ENCODE data around the gene THBD.

Gene THBD

DNA sequence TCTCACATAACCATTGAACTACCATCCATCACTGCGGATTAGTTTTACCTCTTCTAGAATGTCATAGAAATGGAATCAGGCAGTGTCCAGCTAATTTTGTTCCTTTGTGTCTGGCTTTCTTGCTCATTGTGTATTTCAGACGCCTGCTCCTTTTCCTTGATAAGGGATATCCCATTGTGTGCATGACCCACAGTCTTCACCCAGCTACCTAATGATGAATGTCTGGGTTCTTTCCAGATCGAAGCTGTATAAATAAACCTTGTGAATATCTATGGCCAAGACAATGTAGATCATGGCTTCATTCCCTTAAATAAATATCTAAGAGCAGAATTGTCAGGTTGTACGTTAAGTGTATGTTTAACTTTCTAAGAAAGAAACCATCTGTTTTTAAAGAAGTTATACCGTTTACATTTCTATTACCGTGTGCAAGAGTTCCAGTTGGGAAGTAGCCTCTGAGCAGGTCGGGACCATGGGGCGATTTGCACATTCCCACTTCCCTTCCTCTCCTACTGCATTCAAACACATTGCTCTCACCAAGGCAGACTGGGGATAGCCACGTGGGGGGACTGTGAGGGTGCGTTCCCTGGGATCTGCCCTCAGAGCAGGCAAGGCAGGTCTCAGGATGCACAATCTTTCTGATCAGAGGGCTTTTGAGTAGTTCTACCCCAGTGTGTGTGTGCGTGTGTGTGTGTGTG, 23.6 kb upstream of the THBD start:
- DNase-seq (ENCODE audit: low spot score): no peak
- TF ChIP-seq, protein P1, sequence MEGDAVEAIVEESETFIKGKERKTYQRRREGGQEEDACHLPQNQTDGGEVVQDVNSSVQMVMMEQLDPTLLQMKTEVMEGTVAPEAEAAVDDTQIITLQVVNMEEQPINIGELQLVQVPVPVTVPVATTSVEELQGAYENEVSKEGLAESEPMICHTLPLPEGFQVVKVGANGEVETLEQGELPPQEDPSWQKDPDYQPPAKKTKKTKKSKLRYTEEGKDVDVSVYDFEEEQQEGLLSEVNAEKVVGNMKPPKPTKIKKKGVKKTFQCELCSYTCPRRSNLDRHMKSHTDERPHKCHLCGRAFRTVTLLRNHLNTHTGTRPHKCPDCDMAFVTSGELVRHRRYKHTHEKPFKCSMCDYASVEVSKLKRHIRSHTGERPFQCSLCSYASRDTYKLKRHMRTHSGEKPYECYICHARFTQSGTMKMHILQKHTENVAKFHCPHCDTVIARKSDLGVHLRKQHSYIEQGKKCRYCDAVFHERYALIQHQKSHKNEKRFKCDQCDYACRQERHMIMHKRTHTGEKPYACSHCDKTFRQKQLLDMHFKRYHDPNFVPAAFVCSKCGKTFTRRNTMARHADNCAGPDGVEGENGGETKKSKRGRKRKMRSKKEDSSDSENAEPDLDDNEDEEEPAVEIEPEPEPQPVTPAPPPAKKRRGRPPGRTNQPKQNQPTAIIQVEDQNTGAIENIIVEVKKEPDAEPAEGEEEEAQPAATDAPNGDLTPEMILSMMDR (IDR thresholded peaks at IDR 0.05; ENCODE audit: extremely low read depth, insufficient read depth, missing control alignments): no peak
- in situ Hi-C loops (cut with MboI; ENCODE audit: low pct_unique_long_range_greater_than_20kb, low sequenced_read_pairs, unreplicated experiment): loop anchor here (25.0 kb wide), 1 partner anchor 264 kb away; no protein-coding TSS in a partner anchor

DNA sequence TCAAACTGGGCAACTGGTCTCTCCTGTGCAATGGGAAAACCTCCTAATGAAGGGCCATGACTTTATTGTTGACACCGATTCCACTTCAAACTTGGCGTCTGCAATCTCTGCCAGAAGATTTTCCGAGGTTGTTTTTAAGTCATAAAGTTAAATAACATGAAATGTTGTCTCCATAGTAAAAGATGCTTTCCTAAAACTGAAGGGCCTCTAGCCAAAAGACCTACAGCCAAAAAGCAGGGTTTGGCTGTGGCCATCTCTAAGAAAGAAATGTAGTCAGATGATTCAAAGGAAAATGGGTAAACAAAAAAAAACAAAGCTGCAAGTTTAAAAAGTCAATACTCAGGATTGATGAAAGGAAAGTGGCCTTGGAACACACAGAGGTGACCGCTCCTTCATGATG, 22.5 kb upstream of the THBD start:
- TF ChIP-seq, protein P1 (IDR thresholded peaks at IDR 0.05; ENCODE audit: extremely low read depth, insufficient read depth, missing control alignments): no peak
- in situ Hi-C loops (cut with MboI; ENCODE audit: low pct_unique_long_range_greater_than_20kb, low sequenced_read_pairs, unreplicated experiment): loop anchor here (25.0 kb wide), 1 partner anchor 265 kb away; no protein-coding TSS in a partner anchor
- DNase-seq (ENCODE audit: low spot score): no peak

DNA sequence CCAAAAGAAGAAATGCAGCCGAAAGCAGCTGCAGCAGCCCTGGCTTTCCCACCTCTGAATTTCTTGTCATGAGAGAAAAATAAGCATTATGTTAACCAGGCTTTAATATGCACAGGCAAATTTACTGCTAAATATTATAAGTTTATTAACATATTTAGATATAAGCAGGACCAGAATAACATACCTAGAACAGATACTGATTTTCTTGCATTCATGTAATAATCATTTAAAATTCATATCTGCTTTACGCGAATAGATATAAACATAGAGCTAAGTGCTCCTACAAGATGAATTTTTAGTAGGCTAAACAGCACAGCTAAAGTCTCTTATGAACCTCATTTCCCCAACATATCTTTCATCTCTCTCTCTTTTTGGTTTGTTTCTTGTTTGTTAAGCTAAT, 21.9 kb upstream of the THBD start:
- TF ChIP-seq, protein P1 (IDR thresholded peaks at IDR 0.05; ENCODE audit: extremely low read depth, insufficient read depth, missing control alignments): no peak
- no peak for DNase-seq (ENCODE audit: low spot score)
- in situ Hi-C loops (cut with MboI; ENCODE audit: low pct_unique_long_range_greater_than_20kb, low sequenced_read_pairs, unreplicated experiment): loop anchor here (25.0 kb wide), 1 partner anchor 266 kb away; no protein-coding TSS in a partner anchor

DNA sequence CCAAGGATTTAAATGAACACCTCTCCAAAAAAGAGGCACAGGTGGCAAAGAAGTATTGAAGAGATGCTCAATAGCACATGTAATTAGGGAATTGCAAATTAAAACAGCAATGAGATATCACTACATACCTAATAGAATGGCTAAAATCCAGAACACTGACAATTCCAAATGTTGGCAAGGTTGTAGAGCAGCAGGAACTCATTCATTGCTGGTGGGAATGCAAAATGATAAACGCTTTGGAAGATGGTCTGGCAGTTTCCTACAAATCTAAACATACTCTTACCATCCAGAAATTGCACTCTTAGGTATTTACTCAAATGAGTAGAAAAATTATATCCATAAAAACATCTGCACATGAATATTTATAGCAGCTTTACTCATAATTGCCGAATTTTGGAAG, 19.6 kb upstream of the THBD start:
- TF ChIP-seq, protein P1 (IDR thresholded peaks at IDR 0.05; ENCODE audit: extremely low read depth, insufficient read depth, missing control alignments): no peak
- in situ Hi-C loops (cut with MboI; ENCODE audit: low pct_unique_long_range_greater_than_20kb, low sequenced_read_pairs, unreplicated experiment): loop anchor here (25.0 kb wide), 1 partner anchor 268 kb away; no protein-coding TSS in a partner anchor
- DNase-seq (ENCODE audit: low spot score): no peak

DNA sequence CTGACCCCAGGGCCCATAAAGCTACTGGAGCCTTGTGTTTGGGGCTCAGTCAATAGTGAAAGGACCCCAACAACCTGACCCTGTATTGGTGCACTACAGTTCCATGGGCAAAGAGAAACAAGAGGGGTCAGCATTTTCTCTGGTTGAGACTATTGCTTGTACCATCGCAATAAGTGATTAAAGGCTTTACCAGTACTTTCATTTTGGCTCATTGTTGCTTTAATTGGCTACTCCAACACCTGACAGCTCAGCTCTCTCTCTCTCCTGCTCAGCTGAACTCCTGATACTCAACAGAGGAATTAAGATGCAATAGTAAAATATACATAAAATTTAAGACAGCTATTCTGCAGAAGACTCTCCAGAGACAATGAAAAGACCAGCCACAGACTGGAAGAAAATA, 18.8 kb upstream of the THBD start:
- in situ Hi-C loops (cut with MboI; ENCODE audit: low pct_unique_long_range_greater_than_20kb, low sequenced_read_pairs, unreplicated experiment): loop anchor here (25.0 kb wide), 1 partner anchor 269 kb away; no protein-coding TSS in a partner anchor
- TF ChIP-seq, protein P1 (IDR thresholded peaks at IDR 0.05; ENCODE audit: extremely low read depth, insufficient read depth, missing control alignments): no peak
- DNase-seq (ENCODE audit: low spot score): no peak

DNA sequence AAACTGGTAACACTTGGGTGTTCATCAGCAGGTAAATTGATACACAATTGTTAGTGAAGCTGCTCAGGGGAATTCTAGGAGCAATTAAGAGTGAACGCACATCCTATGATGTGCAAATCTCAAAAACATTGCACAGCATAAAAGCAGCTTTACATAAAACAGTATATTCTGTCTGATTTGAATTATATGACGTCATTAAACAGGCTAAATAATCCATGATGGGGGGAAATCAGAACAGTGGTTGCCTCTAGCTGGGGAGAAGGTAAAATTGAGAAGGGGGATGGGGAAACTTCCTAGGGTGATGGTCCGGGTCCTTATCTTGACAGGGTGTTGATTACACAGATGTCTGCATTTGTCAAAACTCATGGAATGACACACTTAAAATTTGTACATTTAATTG, 17.3 kb upstream of the THBD start:
- in situ Hi-C loops (cut with MboI; ENCODE audit: low pct_unique_long_range_greater_than_20kb, low sequenced_read_pairs, unreplicated experiment): loop anchor here (25.0 kb wide), 1 partner anchor 271 kb away; no protein-coding TSS in a partner anchor
- TF ChIP-seq, protein P1 (IDR thresholded peaks at IDR 0.05; ENCODE audit: extremely low read depth, insufficient read depth, missing control alignments): no peak
- DNase-seq (ENCODE audit: low spot score): no peak
